IPS DF 19.7 (cell line): Measurements from ENCODE around the gene CPNE5.

Experiments used
- DNase-seq: peaks from one replicate; pipeline ENCODE4 v3.0.0-alpha.2; 2013; ENCODE audit warnings: low read depth, low spot score

Gene CPNE5

DNA sequence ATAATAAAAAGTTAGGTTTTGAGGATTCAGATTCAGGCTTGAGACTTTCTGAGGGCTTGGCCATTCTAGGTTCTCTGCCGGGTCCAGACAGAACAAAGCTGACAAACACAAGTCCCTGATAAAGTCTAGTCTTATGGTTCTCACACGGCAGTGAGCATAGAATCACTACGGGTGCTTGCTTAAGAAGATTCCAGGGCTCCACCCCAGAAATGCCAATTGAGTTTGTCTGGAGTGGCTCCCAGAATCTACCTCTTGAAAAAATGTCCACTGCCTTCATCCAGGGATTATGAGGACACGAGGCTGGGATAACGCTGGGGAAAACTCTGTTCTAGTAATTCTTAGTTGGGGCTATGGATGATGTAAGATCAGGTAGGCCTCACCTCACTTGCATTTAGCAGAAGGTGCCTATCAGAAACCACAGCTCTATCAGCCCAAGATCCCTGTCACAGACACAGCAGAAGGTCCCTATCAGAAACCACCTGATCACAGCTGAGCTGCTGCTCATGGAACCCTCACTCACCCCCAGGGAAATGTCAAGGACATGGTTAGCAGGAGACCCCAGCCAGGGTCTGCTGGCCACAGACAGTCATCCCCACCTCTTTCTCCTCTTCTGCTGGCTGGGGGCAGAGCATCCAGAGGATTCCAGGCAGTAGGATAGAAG lies 89.3 kb downstream of the CPNE5 start:
- no peak for DNase-seq

DNA sequence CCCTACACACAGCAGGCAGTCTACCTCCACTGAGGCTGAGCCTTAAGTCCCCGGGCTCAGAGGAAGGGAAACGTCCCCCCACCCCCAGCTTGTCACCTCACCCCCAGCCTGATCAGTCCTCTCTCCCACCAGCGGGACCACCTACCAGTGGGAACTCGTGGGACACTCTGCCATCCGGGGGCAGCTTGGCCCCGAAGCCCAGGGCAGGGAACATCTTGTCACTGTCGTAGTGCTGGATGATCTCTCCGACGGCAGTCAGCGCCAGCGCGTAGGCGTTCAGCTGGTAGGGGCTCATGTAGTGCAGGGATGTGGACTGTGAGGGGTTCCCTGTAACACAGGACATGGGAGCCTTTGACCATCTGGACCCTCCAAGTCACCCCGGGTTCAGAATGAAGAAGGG lies 93.0 kb downstream of the CPNE5 start:
- no peak for DNase-seq

GRCh38 chr6:36745836-36746235 lies 93.4 kb downstream of the CPNE5 start:
- no peak for DNase-seq

DNA sequence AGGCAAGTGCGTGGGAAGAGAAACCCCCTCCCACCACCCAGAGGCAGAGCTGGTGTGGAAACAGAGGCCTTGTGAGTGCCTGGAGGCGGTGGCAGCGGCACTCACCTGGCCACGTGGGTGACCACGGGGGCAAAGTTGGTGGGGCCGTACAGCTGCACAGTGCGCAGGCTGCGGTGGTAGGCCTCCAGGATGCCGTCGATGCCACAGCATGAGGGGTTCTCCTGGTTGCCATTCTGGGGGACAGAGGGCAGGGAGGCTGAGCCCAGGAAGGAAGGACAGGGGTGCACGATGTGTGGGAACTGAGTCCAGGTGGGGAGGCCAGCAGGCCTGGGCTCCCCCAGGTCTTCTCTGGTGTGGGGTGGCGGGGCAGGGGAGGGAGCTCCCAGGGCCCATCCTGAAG lies 94.0 kb downstream of the CPNE5 start:
- DNase-seq: no peak

GRCh38 chr6:36744304-36744673 lies 95.0 kb downstream of the CPNE5 start:
- DNase-seq: no peak

- DNase-seq: no peak
These were observed 95.5 kb downstream of the CPNE5 start for GRCh38 chr6:36743538-36744303.

GRCh38 chr6:36743032-36743431 lies 96.2 kb downstream of the CPNE5 start:
- DNase-seq: no peak

DNA sequence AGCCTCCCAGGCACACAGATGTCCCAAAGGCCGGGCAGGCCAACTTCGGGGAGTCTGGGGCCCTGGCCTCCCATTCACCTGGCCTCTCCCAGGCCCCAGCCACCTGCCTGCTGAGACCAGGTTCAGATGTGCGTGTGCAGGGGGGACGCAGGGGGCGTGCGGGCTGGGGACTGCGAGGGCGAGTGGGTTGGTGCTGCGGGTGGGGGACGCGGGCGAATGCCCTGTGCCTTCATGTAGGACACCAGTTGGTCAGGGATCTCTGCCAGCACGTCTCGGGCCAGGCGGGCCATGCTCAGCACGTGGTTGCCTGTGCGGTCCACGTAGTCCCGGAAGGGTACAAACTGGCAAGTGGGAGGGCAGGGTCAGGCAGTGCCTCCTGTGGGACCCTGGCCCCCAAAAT lies 97.1 kb downstream of the CPNE5 start:
- no peak for DNase-seq

- DNase-seq: no peak
These were observed 98.4 kb downstream of the CPNE5 start for GRCh38 chr6:36740818-36741179.

DNA sequence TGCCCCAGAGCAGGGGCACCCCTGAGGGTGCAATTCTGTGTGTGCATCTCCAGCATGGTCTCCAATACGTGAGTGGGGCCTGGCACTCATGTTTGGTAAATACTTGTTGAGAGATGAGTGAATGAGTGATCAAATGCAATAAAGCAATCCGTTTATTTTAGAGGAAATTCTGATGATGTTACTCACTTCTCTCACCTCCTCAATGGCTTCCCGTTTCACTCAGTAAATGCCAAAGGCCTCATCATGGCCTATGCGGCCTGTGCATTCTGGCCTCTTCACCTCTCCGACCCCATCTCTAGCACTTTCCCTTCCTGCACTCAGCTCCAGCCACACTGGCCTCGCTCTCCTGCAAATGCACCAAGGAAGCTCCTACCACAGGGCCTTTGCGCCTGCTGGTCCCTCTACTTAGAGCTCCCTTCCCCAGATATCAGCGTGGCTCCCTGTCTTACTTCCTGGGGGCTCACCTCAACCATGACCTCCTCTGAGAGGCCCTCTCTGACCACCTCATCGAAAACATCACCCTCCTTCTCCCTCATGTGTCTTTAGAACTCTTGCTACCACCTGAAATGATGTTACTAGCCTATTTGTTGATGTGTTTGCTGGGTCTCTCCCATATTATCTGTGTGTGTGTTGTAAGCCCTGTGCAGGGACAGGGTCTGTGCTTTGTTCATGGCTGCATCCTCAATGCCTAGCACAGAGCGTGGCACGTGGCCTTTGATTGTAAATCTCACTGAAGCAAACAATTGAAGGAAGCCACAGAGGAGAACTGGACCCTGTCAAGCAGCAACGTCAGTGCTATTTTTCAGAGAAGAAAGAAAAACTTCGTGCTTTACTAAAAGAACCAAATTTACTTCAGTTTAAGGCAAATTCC lies 99.1 kb downstream of the CPNE5 start:
- no peak for DNase-seq

GRCh38 chr6:36738108-36738507 lies 101.1 kb downstream of the CPNE5 start:
- no peak for DNase-seq

DNA sequence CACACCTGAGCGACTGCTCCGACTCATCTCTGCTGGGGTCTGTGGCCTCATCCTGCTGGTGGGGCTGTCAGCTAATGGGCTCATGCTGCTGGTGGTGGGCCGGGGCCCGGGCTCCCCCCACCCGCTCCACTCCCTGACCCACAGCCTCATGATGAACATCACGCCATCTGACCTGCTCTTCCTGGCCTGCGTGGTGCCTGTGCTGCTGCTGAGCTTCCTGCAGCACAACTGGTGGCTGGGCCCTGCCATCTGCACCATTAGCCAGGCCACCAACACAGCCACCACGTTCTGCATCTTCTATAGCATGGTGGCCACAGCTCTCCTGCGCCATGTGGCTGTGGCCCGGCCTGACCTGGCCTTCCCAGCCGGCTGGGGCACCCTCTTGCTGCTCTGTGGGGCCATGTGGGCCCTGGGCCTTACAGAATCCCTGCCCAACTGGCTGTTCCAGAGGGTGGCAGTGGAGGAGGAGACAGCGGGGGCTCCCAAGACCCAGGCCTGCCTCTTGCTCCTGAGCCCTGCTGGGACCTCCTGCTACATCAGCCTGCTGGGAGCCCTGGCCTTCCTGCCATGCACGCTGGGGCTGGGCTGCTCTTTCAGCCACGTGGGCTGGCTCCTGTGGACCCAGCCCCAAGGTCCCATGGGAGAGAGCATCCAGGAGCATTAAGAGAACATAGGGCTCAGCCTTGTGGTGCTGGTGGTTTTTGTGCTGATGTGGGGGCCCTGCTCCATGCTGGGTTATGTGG lies 102.0 kb downstream of the CPNE5 start:
- DNase-seq: no peak

DNA sequence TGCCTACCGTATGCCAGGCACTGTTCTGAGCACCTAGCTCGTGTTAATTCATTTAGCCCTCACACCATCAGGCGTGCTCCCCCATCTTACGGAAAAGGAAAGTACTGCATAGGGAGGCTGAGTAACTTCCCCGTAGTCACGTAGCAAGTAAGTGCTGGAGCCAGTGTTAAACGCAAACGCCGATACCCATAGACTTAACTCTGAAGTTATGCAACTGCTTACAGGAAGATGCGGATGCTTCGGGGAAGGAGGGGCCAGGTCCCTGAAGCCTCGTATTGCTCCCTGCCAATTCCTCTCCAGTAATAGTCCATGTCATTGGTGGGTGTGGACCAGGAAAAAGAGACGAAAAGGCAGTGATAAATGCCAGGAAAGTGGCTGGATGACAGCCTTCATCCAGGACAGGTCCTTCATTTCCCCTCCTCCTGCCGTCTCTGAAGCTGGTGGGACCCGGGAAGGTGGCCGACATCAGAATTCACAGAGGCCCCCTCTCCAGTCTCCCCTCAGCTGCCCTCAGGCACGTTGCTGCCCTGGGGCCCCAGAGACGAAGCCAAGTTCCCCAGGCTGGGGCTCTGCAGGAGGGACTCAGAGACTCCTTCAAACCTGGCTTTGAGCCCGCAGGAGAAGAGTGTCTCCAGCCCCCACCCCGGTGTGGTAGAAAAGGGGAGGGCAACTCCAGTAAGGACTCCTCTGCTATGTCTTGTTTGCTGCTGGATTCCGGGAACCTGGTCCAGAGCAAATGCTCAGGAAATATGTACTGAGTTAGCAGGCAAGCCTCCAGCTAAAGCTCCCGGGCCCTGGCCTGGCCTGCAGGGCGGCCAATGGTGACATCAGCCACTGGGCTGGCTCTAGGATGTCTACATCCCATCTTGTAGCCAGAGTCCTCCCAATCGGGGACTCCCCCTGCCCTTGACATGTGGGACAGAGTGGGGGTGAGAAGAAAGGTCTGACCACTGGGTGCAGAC lies 103.9 kb downstream of the CPNE5 start:
- no peak for DNase-seq

- no peak for DNase-seq
These were observed 104.7 kb downstream of the CPNE5 start for GRCh38 chr6:36734486-36735060.

DNA sequence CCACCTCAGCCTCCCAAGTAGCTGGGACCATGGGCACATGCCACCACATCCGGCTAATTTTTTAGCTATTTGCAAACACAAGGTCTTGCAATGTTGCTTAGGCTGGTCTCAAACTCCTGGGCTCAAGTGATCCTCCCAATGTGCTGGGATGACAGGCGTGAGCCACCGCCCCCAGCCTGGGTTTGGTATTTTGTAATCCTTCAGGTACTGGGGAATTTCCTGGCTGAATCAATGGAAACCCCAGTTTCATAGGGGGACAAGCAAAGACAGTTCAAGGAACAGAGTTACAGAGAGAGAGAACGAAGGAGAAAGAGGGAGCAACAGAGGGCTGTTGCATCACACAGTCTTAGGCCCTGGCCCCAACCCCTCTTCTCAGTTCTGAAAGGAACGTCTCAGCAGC lies 105.9 kb downstream of the CPNE5 start:
- no peak for DNase-seq

DNA sequence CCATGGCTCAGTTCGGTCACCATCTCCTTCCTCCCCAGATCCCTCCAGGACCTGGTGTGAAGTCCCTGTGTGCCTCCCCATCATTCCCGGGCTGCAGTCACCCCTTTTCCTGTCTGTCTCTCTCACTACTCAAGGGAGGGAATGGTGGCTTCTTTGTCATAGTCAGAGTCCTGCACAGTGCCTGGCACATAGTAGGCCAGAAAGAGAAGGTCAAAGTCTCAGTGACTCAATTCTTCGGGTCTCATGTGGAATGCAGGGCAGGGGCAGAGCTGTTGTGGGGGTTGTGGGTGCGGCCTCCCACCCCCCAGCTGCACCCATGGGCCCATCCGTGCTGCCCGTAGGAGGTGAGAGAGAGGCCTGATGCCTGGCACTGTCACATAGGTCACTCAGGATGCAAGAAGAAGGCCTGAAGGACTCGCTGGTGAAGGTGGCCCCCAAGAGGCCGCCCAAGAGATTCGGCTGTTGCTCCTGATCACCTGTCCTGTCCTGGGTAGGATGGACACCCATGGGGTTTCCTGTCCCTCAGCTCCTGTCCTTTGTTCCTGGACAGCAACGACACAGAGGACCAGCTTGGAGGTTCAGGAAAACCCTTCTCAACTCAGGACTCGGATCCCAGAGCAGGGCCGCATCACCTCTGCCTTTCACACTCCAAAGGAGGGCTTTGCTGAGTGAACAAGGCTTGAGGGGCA lies 107.5 kb downstream of the CPNE5 start:
- no peak for DNase-seq

DNA sequence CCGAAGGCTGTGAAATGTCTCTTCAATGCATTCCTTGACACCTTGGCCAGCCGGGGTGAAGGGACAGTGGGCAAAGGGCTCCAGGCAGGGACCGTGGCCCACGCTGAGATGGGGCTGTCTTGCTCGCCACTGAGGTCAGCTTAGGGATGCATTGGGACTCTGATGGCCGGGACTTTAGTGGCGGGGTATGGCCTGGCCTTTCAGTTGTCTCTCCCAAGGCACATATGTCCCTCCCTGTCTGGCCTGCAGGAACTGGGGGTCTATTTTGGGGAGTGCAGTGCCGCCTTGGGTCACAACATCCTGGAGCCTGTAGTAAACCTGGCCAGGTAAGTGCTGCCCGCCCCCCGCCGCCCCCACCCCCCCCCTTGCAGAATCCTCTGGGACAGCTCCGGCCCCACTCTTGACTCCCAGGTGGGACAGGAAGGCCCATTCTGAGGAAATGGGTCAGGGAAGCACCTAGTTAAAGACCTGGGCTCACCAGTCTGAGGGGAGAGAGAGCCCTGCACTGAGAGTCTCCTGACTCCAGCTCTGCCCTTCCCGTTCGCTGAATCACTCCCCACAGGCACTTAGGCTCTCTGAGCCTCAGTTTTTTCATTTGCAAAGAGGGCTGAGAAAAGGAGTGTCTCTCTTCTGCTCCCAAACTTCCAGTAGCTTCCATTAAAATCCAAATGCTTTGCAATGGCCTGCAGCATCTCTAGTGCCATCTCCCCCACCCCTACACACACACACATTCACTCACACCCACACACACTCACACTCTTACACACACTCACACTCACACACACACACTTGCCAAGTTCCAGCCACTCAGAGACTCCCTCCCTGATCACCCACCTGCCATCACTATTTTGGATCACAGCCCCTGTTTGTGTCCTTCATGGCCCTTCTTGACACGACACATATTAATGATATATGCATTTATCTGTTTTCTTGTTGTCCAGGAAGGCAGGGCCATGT lies 108.5 kb downstream of the CPNE5 start:
- no peak for DNase-seq

GRCh38 chr6:36729161-36729524 lies 110.1 kb downstream of the CPNE5 start:
- DNase-seq: no peak
